Measurements from ENCODE around the gene ZNF687.

ZNF687 gene

GRCh38 chr1:151281969-151282882 is at the start of gene ZNF687:
TSS of gene ZNF687 (plus strand) at chr1:151282299. CDS start at chr1:151286292, 3,993 bp downstream.
- H3K4me3 ChIP-seq (ENCODE audit: low read depth, low read length): peak within 1 kb of the TSS; percentile 90
- H3K36me3 ChIP-seq (ENCODE audit: control insufficient read depth, insufficient read depth, low read length): peaks cover 25% of the 10 kb centered on the region
- peak within 1 kb of the TSS; percentile 100 for H3K27ac ChIP-seq (ENCODE audit: low read depth, low read length)
- no peaks in the 10 kb centered on the region for H3K9me3 ChIP-seq (ENCODE audit: control insufficient read depth, insufficient read depth, low read length)
- no peaks in the 10 kb centered on the region for H3K27me3 ChIP-seq (ENCODE audit: control insufficient read depth, insufficient read depth, low read length)
- H3K4me1 ChIP-seq (ENCODE audit: control insufficient read depth, insufficient read depth, low read length): peaks cover 9% of the 10 kb centered on the region; the same call in 1 of the 2 replicates
- peak within 1 kb of the TSS; percentile 98 for H3K9ac ChIP-seq (ENCODE audit: low read depth, low read length)

- Histone ChIP-seq H3K4me1 (ENCODE audit: control insufficient read depth, insufficient read depth, low read length) (no peaks in the 10 kb centered on the region), H3K9ac (ENCODE audit: low read depth, low read length) (no peak overlapping the region), H3K27me3 (ENCODE audit: control insufficient read depth, insufficient read depth, low read length) (no peaks in the 10 kb centered on the region), H3K27ac (ENCODE audit: low read depth, low read length) (no peak overlapping the region), H3K9me3 (ENCODE audit: control insufficient read depth, insufficient read depth, low read length) (no peaks in the 10 kb centered on the region), H3K4me3 (ENCODE audit: low read depth, low read length) (no peak overlapping the region), H3K36me3 (ENCODE audit: control insufficient read depth, insufficient read depth, low read length) (peaks cover 96% of the 10 kb centered on the region)
Observed at GRCh38 chr1:151235235-151235634, 46.9 kb upstream of the ZNF687 start.

GRCh38 chr1:151237678-151238466 is 44.2 kb upstream of the ZNF687 start:
- H3K27ac ChIP-seq (ENCODE audit: low read depth, low read length): no peak overlapping the region
- peaks cover 96% of the 10 kb centered on the region for H3K36me3 ChIP-seq (ENCODE audit: control insufficient read depth, insufficient read depth, low read length)
- H3K9ac ChIP-seq (ENCODE audit: low read depth, low read length): no peak overlapping the region
- H3K27me3 ChIP-seq (ENCODE audit: control insufficient read depth, insufficient read depth, low read length): no peaks in the 10 kb centered on the region
- no peaks in the 10 kb centered on the region for H3K4me1 ChIP-seq (ENCODE audit: control insufficient read depth, insufficient read depth, low read length)
- H3K9me3 ChIP-seq (ENCODE audit: control insufficient read depth, insufficient read depth, low read length): no peaks in the 10 kb centered on the region
- no peak overlapping the region for H3K4me3 ChIP-seq (ENCODE audit: low read depth, low read length)

GRCh38 chr1:151238467-151238739 is 43.7 kb upstream of the ZNF687 start:
- Histone ChIP-seq H3K4me1 (ENCODE audit: control insufficient read depth, insufficient read depth, low read length) (no peaks in the 10 kb centered on the region), H3K27ac (ENCODE audit: low read depth, low read length) (no peak overlapping the region), H3K9ac (ENCODE audit: low read depth, low read length) (no peak overlapping the region), H3K4me3 (ENCODE audit: low read depth, low read length) (no peak overlapping the region), H3K36me3 (ENCODE audit: control insufficient read depth, insufficient read depth, low read length) (peaks cover 97% of the 10 kb centered on the region), H3K9me3 (ENCODE audit: control insufficient read depth, insufficient read depth, low read length) (no peaks in the 10 kb centered on the region), H3K27me3 (ENCODE audit: control insufficient read depth, insufficient read depth, low read length) (no peaks in the 10 kb centered on the region)

GRCh38 chr1:151242442-151242841 is 39.7 kb upstream of the ZNF687 start:
- no peaks in the 10 kb centered on the region for H3K27me3 ChIP-seq (ENCODE audit: control insufficient read depth, insufficient read depth, low read length)
- H3K36me3 ChIP-seq (ENCODE audit: control insufficient read depth, insufficient read depth, low read length): peaks cover 98% of the 10 kb centered on the region
- no peak overlapping the region for H3K4me3 ChIP-seq (ENCODE audit: low read depth, low read length)
- H3K9ac ChIP-seq (ENCODE audit: low read depth, low read length): no peak overlapping the region
- H3K9me3 ChIP-seq (ENCODE audit: control insufficient read depth, insufficient read depth, low read length): no peaks in the 10 kb centered on the region
- H3K27ac ChIP-seq (ENCODE audit: low read depth, low read length): no peak overlapping the region
- no peaks in the 10 kb centered on the region for H3K4me1 ChIP-seq (ENCODE audit: control insufficient read depth, insufficient read depth, low read length)

GRCh38 chr1:151243683-151244216 is 38.3 kb upstream of the ZNF687 start:
- H3K27ac ChIP-seq (ENCODE audit: low read depth, low read length): no peak overlapping the region
- no peak overlapping the region for H3K4me3 ChIP-seq (ENCODE audit: low read depth, low read length)
- peaks cover 98% of the 10 kb centered on the region for H3K36me3 ChIP-seq (ENCODE audit: control insufficient read depth, insufficient read depth, low read length)

GRCh38 chr1:151246786-151247185 is 35.3 kb upstream of the ZNF687 start:
- Histone ChIP-seq H3K9me3 (ENCODE audit: control insufficient read depth, insufficient read depth, low read length) (no peaks in the 10 kb centered on the region), H3K36me3 (ENCODE audit: control insufficient read depth, insufficient read depth, low read length) (peaks cover 83% of the 10 kb centered on the region), H3K9ac (ENCODE audit: low read depth, low read length) (no peak overlapping the region), H3K4me3 (ENCODE audit: low read depth, low read length) (no peak overlapping the region), H3K27ac (ENCODE audit: low read depth, low read length) (no peak overlapping the region), H3K27me3 (ENCODE audit: control insufficient read depth, insufficient read depth, low read length) (no peaks in the 10 kb centered on the region), H3K4me1 (ENCODE audit: control insufficient read depth, insufficient read depth, low read length) (no peaks in the 10 kb centered on the region)

More at GRCh38 chr1:151243683-151244216, 38.3 kb upstream of the ZNF687 start:
- H3K9me3 ChIP-seq (ENCODE audit: control insufficient read depth, insufficient read depth, low read length): no peaks in the 10 kb centered on the region
- no peaks in the 10 kb centered on the region for H3K4me1 ChIP-seq (ENCODE audit: control insufficient read depth, insufficient read depth, low read length)
- no peaks in the 10 kb centered on the region for H3K27me3 ChIP-seq (ENCODE audit: control insufficient read depth, insufficient read depth, low read length)
- H3K9ac ChIP-seq (ENCODE audit: low read depth, low read length): no peak overlapping the region

- H3K27ac ChIP-seq (ENCODE audit: low read depth, low read length): no peak overlapping the region
- no peaks in the 10 kb centered on the region for H3K9me3 ChIP-seq (ENCODE audit: control insufficient read depth, insufficient read depth, low read length)
- H3K27me3 ChIP-seq (ENCODE audit: control insufficient read depth, insufficient read depth, low read length): no peaks in the 10 kb centered on the region
- no peak overlapping the region for H3K9ac ChIP-seq (ENCODE audit: low read depth, low read length)
- peaks cover 33% of the 10 kb centered on the region for H3K36me3 ChIP-seq (ENCODE audit: control insufficient read depth, insufficient read depth, low read length)
- no peak overlapping the region for H3K4me3 ChIP-seq (ENCODE audit: low read depth, low read length)
- no peaks in the 10 kb centered on the region; the same call in 1 of the 2 replicates for H3K4me1 ChIP-seq (ENCODE audit: control insufficient read depth, insufficient read depth, low read length)
Observed at GRCh38 chr1:151251656-151252470, 30.2 kb upstream of the ZNF687 start.

GRCh38 chr1:151254217-151255213 is 27.6 kb upstream of the ZNF687 start, which contains the start of gene PSMD4:
TSS of gene PSMD4 (plus strand) at chr1:151254734. CDS start at chr1:151254783, 49 bp downstream.
- H3K9ac ChIP-seq (ENCODE audit: low read depth, low read length): peak within 1 kb of the TSS; percentile 86
- peaks cover 13% of the 10 kb centered on the region for H3K36me3 ChIP-seq (ENCODE audit: control insufficient read depth, insufficient read depth, low read length)
- peak within 1 kb of the TSS; percentile 93 for H3K27ac ChIP-seq (ENCODE audit: low read depth, low read length)
- H3K4me3 ChIP-seq (ENCODE audit: low read depth, low read length): peak within 1 kb of the TSS; percentile 99
- H3K27me3 ChIP-seq (ENCODE audit: control insufficient read depth, insufficient read depth, low read length): no peaks in the 10 kb centered on the region
- H3K9me3 ChIP-seq (ENCODE audit: control insufficient read depth, insufficient read depth, low read length): no peaks in the 10 kb centered on the region
- no peaks in the 10 kb centered on the region; the same call in 1 of the 2 replicates for H3K4me1 ChIP-seq (ENCODE audit: control insufficient read depth, insufficient read depth, low read length)
